ENCODE measurements around the gene MUC4. TPM values are rescaled to one million over a fixed set of nuclear protein-coding genes. Genes with fewer than 3 reads are reported as not detected.

Gene MUC4
- total and polyA plus RNA-seq, 5 donors from 2014 or later: not detected

DNA sequence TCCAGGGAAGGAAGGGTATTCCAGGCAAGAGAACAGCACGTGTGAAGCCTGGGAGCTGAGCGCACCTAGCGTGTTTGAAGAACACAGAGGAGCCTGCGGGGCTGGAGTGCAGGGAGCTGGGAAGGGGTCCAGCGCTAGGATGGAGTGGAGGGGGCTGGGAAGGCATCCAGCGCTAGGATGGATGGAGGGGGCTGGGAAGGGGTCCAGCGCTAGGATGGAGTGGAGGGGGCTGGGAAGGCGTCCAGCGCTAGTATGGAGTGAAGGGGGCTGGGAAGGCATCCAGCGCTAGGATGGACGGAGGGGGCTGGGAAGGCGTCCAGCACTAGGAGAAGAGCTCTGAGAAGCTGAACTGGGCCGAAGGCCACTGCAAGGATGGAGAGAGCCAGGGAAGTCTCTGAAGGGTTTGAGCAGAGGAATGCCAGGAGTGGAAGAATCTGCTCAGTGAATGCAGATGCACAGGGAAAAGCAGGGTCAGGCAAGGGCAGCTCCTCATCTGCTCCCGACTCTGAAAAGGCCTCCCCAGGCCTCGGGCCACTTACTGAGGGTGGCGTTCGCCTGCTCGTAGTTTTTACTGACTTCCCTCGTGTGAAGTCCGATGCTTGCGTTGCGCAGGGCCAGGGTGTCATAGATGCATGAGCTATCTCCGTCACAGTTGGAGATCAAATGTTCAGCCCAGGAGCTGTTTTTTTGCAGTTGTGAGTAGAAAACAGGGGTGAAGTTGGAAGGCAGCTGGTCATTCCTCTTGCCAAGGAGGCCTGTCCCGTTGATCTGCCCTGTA lies 51.2 kb downstream of the MUC4 start:
- peaks cover 5% of the 10 kb centered on the region for H3K4me1 ChIP-seq (ENCODE audit: control insufficient read depth, insufficient read depth, low read length, poor library complexity, severe bottlenecking)
- no peak for ATAC-seq (ENCODE audit: low read depth in 2 of 2)
- Mint-ChIP-seq H3K27ac (no peak overlapping the region), H3K36me3 (no peaks in the 10 kb centered on the region), H3K9me3 (peaks cover 0 to 2% (median 0%) of the 10 kb centered on the region in 7 donors), H3K27me3 (peaks cover 30% of the 10 kb centered on the region), H3K4me3 (peak overlapping the region in 1 of 4 donors; percentile 76), H3K4me1 (peaks cover 0 to 6% (median 2%) of the 10 kb centered on the region in 4 donors)
- H3K36me3 ChIP-seq (ENCODE audit: control insufficient read depth, insufficient read depth, low read length): no peaks in the 10 kb centered on the region
- no peaks in the 10 kb centered on the region for H3K9me3 ChIP-seq (ENCODE audit: control insufficient read depth in 2 of 2, low read length in 2 of 2)
- peaks cover 6% of the 10 kb centered on the region for H3K27me3 ChIP-seq (ENCODE audit: control insufficient read depth, insufficient read depth, low read length)
- no peak overlapping the region for H3K27ac ChIP-seq (ENCODE audit: insufficient read depth, low read length, poor library complexity, severe bottlenecking)
- no peak for DNase-seq
- no peak overlapping the region for H3K4me3 ChIP-seq (ENCODE audit: low read depth, low read length)

DNA sequence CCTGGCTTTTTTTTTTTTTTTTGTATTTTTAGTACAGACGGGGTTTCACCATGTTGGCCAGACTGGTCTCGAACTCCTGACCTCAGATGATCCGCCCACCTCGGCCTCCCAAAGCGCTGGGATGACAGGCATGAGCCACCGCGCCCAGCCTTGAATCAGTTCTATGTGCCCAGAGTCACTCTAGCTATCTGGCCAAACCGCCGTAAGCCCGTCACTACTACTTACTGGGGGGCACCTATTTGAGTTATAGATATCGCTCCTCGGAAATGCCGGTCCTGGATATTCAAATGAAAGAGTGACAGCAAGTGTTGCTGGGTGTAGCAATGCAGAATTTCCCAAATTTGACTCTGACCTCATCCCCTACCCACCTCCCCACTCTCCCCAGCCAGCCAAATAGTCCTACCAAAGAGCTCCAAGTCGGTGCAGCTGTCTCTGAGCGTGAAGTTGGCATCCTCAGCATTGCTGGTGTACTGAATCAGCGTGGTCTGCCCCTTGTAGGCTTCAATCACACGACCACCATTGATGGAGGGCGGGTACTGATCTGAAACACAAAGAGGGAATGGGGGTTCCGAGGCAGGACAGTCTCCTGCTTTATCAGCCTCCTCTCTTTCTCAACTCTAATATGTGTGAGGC lies 52.9 kb downstream of the MUC4 start:
- Mint-ChIP-seq H3K27ac (no peak overlapping the region), H3K36me3 (no peaks in the 10 kb centered on the region), H3K27me3 (peaks cover 30% of the 10 kb centered on the region), H3K4me3 (no peak overlapping the region), H3K4me1 (peaks cover 0 to 6% (median 2%) of the 10 kb centered on the region in 4 donors), H3K9me3 (no peaks in the 10 kb centered on the region)
- DNase-seq (no peak), ATAC-seq (ENCODE audit: low read depth in 2 of 2) (no peak)
- peaks cover 5% of the 10 kb centered on the region for H3K4me1 ChIP-seq (ENCODE audit: control insufficient read depth, insufficient read depth, low read length, poor library complexity, severe bottlenecking)
- no peaks in the 10 kb centered on the region for H3K9me3 ChIP-seq (ENCODE audit: control insufficient read depth in 2 of 2, low read length in 2 of 2)
- no peak overlapping the region for H3K4me3 ChIP-seq (ENCODE audit: low read depth, low read length)
- no peak overlapping the region for H3K27ac ChIP-seq (ENCODE audit: insufficient read depth, low read length, poor library complexity, severe bottlenecking)
- peaks cover 6% of the 10 kb centered on the region for H3K27me3 ChIP-seq (ENCODE audit: control insufficient read depth, insufficient read depth, low read length)
- no peaks in the 10 kb centered on the region for H3K36me3 ChIP-seq (ENCODE audit: control insufficient read depth, insufficient read depth, low read length)

DNA sequence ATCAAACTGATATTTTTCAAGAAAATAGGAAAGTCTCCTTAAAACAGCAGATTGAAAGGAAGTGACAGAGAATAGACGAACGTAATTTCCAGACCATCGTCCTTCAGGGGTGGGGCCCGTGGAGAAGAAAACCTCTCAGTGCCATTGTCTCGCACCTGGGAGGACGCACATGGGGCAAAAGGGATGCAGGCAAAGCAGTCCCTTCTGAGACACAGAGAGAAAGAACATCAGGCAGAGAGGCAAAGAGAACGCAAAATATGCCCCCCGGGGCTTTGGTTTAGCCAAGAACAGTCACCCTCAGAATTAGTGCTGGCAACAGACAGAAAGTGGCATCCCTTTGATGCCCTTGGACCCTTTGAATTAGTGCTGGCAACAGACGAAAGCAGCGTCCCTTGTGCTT lies 53.9 kb downstream of the MUC4 start:
- Mint-ChIP-seq H3K4me1 (peaks cover 0 to 6% (median 2%) of the 10 kb centered on the region in 4 donors), H3K4me3 (no peak overlapping the region), H3K27me3 (peaks cover 33% of the 10 kb centered on the region), H3K36me3 (no peaks in the 10 kb centered on the region), H3K27ac (no peak overlapping the region), H3K9me3 (no peaks in the 10 kb centered on the region)
- peaks cover 6% of the 10 kb centered on the region for H3K27me3 ChIP-seq (ENCODE audit: control insufficient read depth, insufficient read depth, low read length)
- no peaks in the 10 kb centered on the region for H3K9me3 ChIP-seq (ENCODE audit: control insufficient read depth in 2 of 2, low read length in 2 of 2)
- DNase-seq: no peak
- ATAC-seq (ENCODE audit: low read depth in 2 of 2): no peak
- H3K36me3 ChIP-seq (ENCODE audit: control insufficient read depth, insufficient read depth, low read length): no peaks in the 10 kb centered on the region
- H3K27ac ChIP-seq (ENCODE audit: insufficient read depth, low read length, poor library complexity, severe bottlenecking): no peak overlapping the region
- no peak overlapping the region for H3K4me3 ChIP-seq (ENCODE audit: low read depth, low read length)
- peaks cover 5% of the 10 kb centered on the region for H3K4me1 ChIP-seq (ENCODE audit: control insufficient read depth, insufficient read depth, low read length, poor library complexity, severe bottlenecking)

DNA sequence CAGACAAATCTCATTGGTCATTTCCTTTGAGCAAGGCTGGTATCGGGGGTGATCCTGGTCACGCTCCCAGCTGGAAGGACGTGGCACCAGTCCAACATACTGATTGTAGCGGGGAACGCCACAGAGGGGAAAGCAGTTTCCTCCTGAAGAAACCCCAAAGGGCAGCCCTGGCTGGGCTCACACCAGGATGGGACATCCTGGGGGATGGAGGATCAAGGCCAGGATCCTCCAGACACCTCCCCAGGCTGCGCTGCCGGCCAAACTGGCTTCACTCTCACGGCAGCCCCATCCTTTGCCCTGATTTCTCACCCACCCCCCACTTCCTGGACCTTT lies 54.3 kb downstream of the MUC4 start:
- peaks cover 6% of the 10 kb centered on the region for H3K27me3 ChIP-seq (ENCODE audit: control insufficient read depth, insufficient read depth, low read length)
- Mint-ChIP-seq H3K4me1 (peaks cover 0 to 6% (median 2%) of the 10 kb centered on the region in 4 donors), H3K36me3 (no peaks in the 10 kb centered on the region), H3K9me3 (no peaks in the 10 kb centered on the region), H3K4me3 (no peak overlapping the region), H3K27me3 (peaks cover 35% of the 10 kb centered on the region), H3K27ac (no peak overlapping the region)
- H3K9me3 ChIP-seq (ENCODE audit: control insufficient read depth in 2 of 2, low read length in 2 of 2): no peaks in the 10 kb centered on the region
- no peak overlapping the region for H3K4me3 ChIP-seq (ENCODE audit: low read depth, low read length)
- ATAC-seq (ENCODE audit: low read depth in 2 of 2) (no peak), DNase-seq (no peak)
- no peaks in the 10 kb centered on the region for H3K36me3 ChIP-seq (ENCODE audit: control insufficient read depth, insufficient read depth, low read length)
- H3K27ac ChIP-seq (ENCODE audit: insufficient read depth, low read length, poor library complexity, severe bottlenecking): no peak overlapping the region
- H3K4me1 ChIP-seq (ENCODE audit: control insufficient read depth, insufficient read depth, low read length, poor library complexity, severe bottlenecking): peaks cover 5% of the 10 kb centered on the region

DNA sequence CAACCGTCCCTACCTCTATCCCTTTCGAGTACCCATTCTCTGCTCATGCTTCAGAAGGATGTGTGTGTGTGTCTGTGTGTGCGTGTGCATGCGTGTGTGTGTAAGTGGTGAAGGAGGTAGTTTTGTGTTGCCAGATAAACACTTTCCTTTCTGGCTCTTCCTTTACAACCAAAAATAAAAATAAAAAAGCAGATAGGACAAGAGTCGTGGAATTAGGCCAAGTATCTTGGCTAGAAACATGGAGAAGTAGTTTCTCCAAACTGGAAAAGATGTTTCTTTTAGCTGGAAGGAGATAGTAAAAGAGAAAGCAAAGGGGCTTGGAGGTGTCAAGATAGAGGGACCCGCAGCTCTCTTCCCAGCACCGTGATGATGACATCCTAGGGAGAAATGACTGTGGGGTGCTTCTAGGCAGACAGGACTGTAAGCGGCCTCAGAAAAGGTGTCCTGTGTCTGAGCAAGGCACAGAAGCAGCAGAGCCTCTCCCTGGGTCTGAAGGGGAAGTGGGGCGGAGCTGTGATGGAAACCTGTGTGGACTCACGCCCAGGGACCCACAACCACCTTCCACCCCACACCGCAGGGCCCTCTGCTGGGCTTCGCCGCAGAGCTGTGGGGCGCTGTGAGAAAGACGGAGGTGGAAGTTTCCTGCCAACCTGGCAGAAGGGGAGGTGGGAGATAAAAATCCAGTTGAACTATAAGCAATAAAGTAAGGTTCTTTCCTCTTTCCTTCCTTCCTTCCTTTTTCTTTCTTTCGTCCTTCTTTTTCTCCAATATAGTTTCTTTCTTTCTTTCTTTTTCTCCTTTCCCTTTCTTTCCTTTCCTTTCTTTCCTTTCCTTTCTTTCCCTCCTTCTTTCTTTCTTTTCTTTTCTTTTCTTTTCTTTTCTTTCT lies 55.7 kb downstream of the MUC4 start:
- Histone ChIP-seq H3K9me3 (ENCODE audit: control insufficient read depth in 2 of 2, low read length in 2 of 2) (no peaks in the 10 kb centered on the region), H3K4me1 (ENCODE audit: control insufficient read depth, insufficient read depth, low read length, poor library complexity, severe bottlenecking) (no peaks in the 10 kb centered on the region), H3K27ac (ENCODE audit: insufficient read depth, low read length, poor library complexity, severe bottlenecking) (no peak overlapping the region), H3K36me3 (ENCODE audit: control insufficient read depth, insufficient read depth, low read length) (no peaks in the 10 kb centered on the region), H3K4me3 (ENCODE audit: low read depth, low read length) (no peak overlapping the region), H3K27me3 (ENCODE audit: control insufficient read depth, insufficient read depth, low read length) (peaks cover 6% of the 10 kb centered on the region)
- no peaks in the 10 kb centered on the region for H3K9me3 Mint-ChIP-seq
- peaks cover 35% of the 10 kb centered on the region for H3K27me3 Mint-ChIP-seq
- H3K36me3 Mint-ChIP-seq: no peaks in the 10 kb centered on the region
- H3K4me3 Mint-ChIP-seq: no peak overlapping the region
- H3K27ac Mint-ChIP-seq: peak overlapping the region in 1 of 3 donors; percentile 37
- DNase-seq (no peak), ATAC-seq (ENCODE audit: low read depth in 2 of 2) (peak in 1 of 2 donors; percentile 37)
- H3K4me1 Mint-ChIP-seq: peaks cover 0 to 6% (median 0%) of the 10 kb centered on the region in 4 donors

DNA sequence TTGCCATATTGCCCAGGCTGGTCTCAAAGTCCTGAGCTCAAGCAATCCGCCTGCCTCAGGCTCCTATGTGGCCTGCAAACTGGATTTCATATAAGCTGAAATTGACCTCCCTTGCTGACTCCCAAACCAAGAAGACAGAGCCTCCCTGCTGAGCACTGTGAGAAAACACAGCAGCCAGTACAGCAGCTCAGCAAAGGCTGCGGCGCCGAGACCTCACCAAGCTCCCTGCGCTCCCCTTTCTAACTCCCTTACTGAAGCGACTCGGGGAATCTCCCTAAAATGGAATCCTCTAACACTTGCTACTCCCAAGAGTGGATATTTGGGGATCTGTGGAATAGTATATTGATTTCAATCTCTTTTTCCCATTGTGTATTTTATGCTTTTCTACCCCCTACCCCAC lies 56.3 kb downstream of the MUC4 start:
- Histone ChIP-seq H3K9me3 (ENCODE audit: control insufficient read depth in 2 of 2, low read length in 2 of 2) (no peaks in the 10 kb centered on the region), H3K4me1 (ENCODE audit: control insufficient read depth, insufficient read depth, low read length, poor library complexity, severe bottlenecking) (no peaks in the 10 kb centered on the region), H3K27ac (ENCODE audit: insufficient read depth, low read length, poor library complexity, severe bottlenecking) (no peak overlapping the region), H3K36me3 (ENCODE audit: control insufficient read depth, insufficient read depth, low read length) (no peaks in the 10 kb centered on the region), H3K4me3 (ENCODE audit: low read depth, low read length) (no peak overlapping the region), H3K27me3 (ENCODE audit: control insufficient read depth, insufficient read depth, low read length) (peaks cover 6% of the 10 kb centered on the region)
- Mint-ChIP-seq H3K27me3 (peaks cover 31% of the 10 kb centered on the region), H3K4me1 (peaks cover 0 to 6% (median 0%) of the 10 kb centered on the region in 4 donors), H3K27ac (no peak overlapping the region), H3K4me3 (no peak overlapping the region), H3K9me3 (no peaks in the 10 kb centered on the region), H3K36me3 (no peaks in the 10 kb centered on the region)
- no peak for DNase-seq
- no peak for ATAC-seq (ENCODE audit: low read depth in 2 of 2)

DNA sequence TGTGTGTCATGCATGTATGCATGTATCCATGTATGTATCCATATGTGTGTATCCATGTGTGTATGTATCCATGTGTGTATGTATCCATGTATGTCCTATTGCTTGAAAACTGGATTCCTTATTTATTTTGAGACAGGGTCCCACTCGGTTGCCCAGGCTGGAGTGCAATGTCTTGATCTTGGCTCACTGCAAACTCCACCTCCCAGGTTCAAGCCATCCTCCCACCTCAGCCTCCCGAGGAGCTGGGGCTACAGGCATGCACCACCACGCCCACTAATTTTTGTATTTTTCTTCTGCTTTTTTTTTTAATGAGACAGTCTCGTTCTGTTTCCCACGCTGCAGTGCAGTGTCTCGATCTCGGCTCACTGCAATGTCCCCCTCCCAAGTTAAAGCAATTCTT lies 56.8 kb downstream of the MUC4 start:
- H3K27ac ChIP-seq (ENCODE audit: insufficient read depth, low read length, poor library complexity, severe bottlenecking): no peak overlapping the region
- Mint-ChIP-seq H3K27ac (no peak overlapping the region), H3K27me3 (peaks cover 27% of the 10 kb centered on the region), H3K4me1 (peaks cover 0 to 6% (median 0%) of the 10 kb centered on the region in 4 donors), H3K36me3 (no peaks in the 10 kb centered on the region), H3K4me3 (no peak overlapping the region), H3K9me3 (no peaks in the 10 kb centered on the region)
- H3K9me3 ChIP-seq (ENCODE audit: control insufficient read depth in 2 of 2, low read length in 2 of 2): no peaks in the 10 kb centered on the region
- DNase-seq: no peak
- peaks cover 6% of the 10 kb centered on the region for H3K27me3 ChIP-seq (ENCODE audit: control insufficient read depth, insufficient read depth, low read length)
- no peaks in the 10 kb centered on the region for H3K36me3 ChIP-seq (ENCODE audit: control insufficient read depth, insufficient read depth, low read length)
- ATAC-seq (ENCODE audit: low read depth in 2 of 2): no peak
- no peaks in the 10 kb centered on the region for H3K4me1 ChIP-seq (ENCODE audit: control insufficient read depth, insufficient read depth, low read length, poor library complexity, severe bottlenecking)
- H3K4me3 ChIP-seq (ENCODE audit: low read depth, low read length): no peak overlapping the region

Measured in CD4-positive, CD25-positive, alpha-beta regulatory T cell (primary cell).